Stimulated activated CD8-positive, alpha-beta memory T cell treated with anti-CD3 and anti-CD28 coated beads, Interleukin-7, amount 100 ng/mL, for 24 hours (primary cell): ENCODE data around the gene VIPR2.
"Not testable (repeated sequence)": the region's sequence is repeated elsewhere in the genome, so short reads cannot be mapped to it uniquely, and the experiment has no call there.

ENCODE experiments used
- DNase-seq: peaks from one replicate; pipeline ENCODE4 v3.0.0-alpha.2; 2020; ENCODE audit warnings: low read depth

The VIPR2 gene

GRCh38 chr7:159008417-159008816 is 136.2 kb downstream of the VIPR2 start:
- DNase-seq, result no peak

GRCh38 chr7:159007996-159008389 is 136.7 kb downstream of the VIPR2 start:
- no peak for DNase-seq

GRCh38 chr7:159007364-159007995 is 137.2 kb downstream of the VIPR2 start:
- DNase-seq, result no peak

- DNase-seq, result no peak
Measured at GRCh38 chr7:159006610-159007130, 138.0 kb downstream of the VIPR2 start.

GRCh38 chr7:159006022-159006609 is 138.6 kb downstream of the VIPR2 start:
- not testable (repeated sequence) for DNase-seq

GRCh38 chr7:159005618-159006017 is 139.0 kb downstream of the VIPR2 start:
- no peak for DNase-seq

- DNase-seq, result no peak
Measured at GRCh38 chr7:159004411-159004810, 140.3 kb downstream of the VIPR2 start.

GRCh38 chr7:159001811-159002210 is 142.9 kb downstream of the VIPR2 start:
- DNase-seq, result no peak

GRCh38 chr7:159000859-159001435 is 143.7 kb downstream of the VIPR2 start:
- DNase-seq, result no peak

- DNase-seq, result no peak
Measured at GRCh38 chr7:159000070-159000469, 144.6 kb downstream of the VIPR2 start.

GRCh38 chr7:158999496-158999895 is 145.2 kb downstream of the VIPR2 start:
- DNase-seq, result no peak

GRCh38 chr7:158998261-158998660 is 146.4 kb downstream of the VIPR2 start:
- not testable (repeated sequence) for DNase-seq

- DNase-seq, result no peak
Measured at GRCh38 chr7:158997471-158997870, 147.2 kb downstream of the VIPR2 start.

GRCh38 chr7:158997110-158997453 is 147.6 kb downstream of the VIPR2 start:
- no peak for DNase-seq

- no peak for DNase-seq
Measured at GRCh38 chr7:158996214-158997109, 148.2 kb downstream of the VIPR2 start.

- DNase-seq, result no peak
Measured at GRCh38 chr7:158995514-158995913, 149.2 kb downstream of the VIPR2 start.

- no peak for DNase-seq
Measured at GRCh38 chr7:158994687-158995086, 150.0 kb downstream of the VIPR2 start.

GRCh38 chr7:158993591-158993990 is 151.1 kb downstream of the VIPR2 start:
- DNase-seq, result no peak

GRCh38 chr7:158992759-158993158 is 151.9 kb downstream of the VIPR2 start:
- DNase-seq, result no peak

GRCh38 chr7:158991824-158992621 is 152.6 kb downstream of the VIPR2 start:
- no peak for DNase-seq

GRCh38 chr7:158988996-158989395 is 155.7 kb downstream of the VIPR2 start:
- DNase-seq, result no peak
